Natural killer cell treated with Interleukin-12 subunit alpha and Interleukin-12 subunit beta and Interleukin-15 and Interleukin-18, amount 100 ng/mL, for 72 hours (primary cell): ENCODE results near the gene ZDHHC11. TPM values are rescaled to one million over a fixed set of nuclear protein-coding genes. Genes with fewer than 3 reads are reported as not detected.
A peak's percentile ranks its signal among the peaks of the same experiment; 100 is the strongest.
"Not testable (repeated sequence)": the region's sequence is repeated elsewhere in the genome, so short reads cannot be mapped to it uniquely, and the experiment has no call there.

Source experiments
- ATAC-seq, 2 donors: fragments of 150-1000 bp; cut with Tn5 transposase in 1 of 2; sonication (Bioruptor Pico), chemical (Tn5 transposase) in 1 of 2; 2 replicates each; pipeline ENCODE4 v1.10.0; 2021
- DNase-seq: peaks from one replicate; pipeline ENCODE4 v3.0.0; 2022; ENCODE audit warnings: low spot score
- H3K27ac Mint-ChIP-seq, 2 donors: 1 replicate in 1 of 2; 2 replicates in 1 of 2; pipeline ENCODE4 v1.8.0; 2022; ENCODE audit warnings: mixed read lengths in 2 of 2, mild to moderate bottlenecking in 1 of 2, moderate library complexity in 1 of 2
- H3K27me3 Mint-ChIP-seq, 2 donors: 1 replicate in 1 of 2; 2 replicates in 1 of 2; pipeline ENCODE4 v1.8.0; 2022; ENCODE audit warnings: mixed read lengths in 2 of 2
- H3K36me3 Mint-ChIP-seq: one replicate; pipeline ENCODE4 v1.8.0; 2022; ENCODE audit warnings: mixed read lengths
- H3K4me1 Mint-ChIP-seq, 2 donors: 1 replicate in 1 of 2; 2 replicates in 1 of 2; pipeline ENCODE4 v1.8.0; 2022; ENCODE audit warnings: low read depth in 2 of 2, mixed read lengths in 2 of 2, mild to moderate bottlenecking in 1 of 2
- H3K4me3 Mint-ChIP-seq: one replicate; pipeline ENCODE4 v1.8.0; 2022; ENCODE audit warnings: mixed read lengths
- H3K9me3 Mint-ChIP-seq: 2 replicates; pipeline ENCODE4 v1.8.0; 2022; ENCODE audit warnings: mixed read lengths
- total RNA-seq, 2 donors: library from RNA; stranded (reverse); gene quantifications; one replicate each; pipeline ENCODE4 v1.2.3, GENCODE V29; 2022

Gene ZDHHC11
- total RNA-seq, 2 donors from 2014 or later: 8.1 to 24.5 TPM

GRCh38 chr5:847736-848135 is 3.0 kb downstream of the ZDHHC11 start:
- H3K27me3 Mint-ChIP-seq, H3K36me3 Mint-ChIP-seq, H3K4me1 Mint-ChIP-seq, H3K4me3 Mint-ChIP-seq, DNase-seq, H3K9me3 Mint-ChIP-seq, H3K27ac Mint-ChIP-seq: not testable (repeated sequence)
- ATAC-seq: peak in 1 of 2 donors; percentile 22

- not testable (repeated sequence) for ATAC-seq, H3K27me3 Mint-ChIP-seq, H3K36me3 Mint-ChIP-seq, H3K4me1 Mint-ChIP-seq, H3K4me3 Mint-ChIP-seq, H3K27ac Mint-ChIP-seq, H3K9me3 Mint-ChIP-seq
- peak; percentile 28 for DNase-seq
These were observed 3.6 kb downstream of the ZDHHC11 start for GRCh38 chr5:847212-847611.

GRCh38 chr5:846602-847091 is 4.1 kb downstream of the ZDHHC11 start:
- H3K27ac Mint-ChIP-seq, H3K27me3 Mint-ChIP-seq, ATAC-seq, H3K4me3 Mint-ChIP-seq, H3K4me1 Mint-ChIP-seq, H3K36me3 Mint-ChIP-seq, H3K9me3 Mint-ChIP-seq: not testable (repeated sequence)
- DNase-seq: peak; percentile 47

- not testable (repeated sequence) for H3K4me1 Mint-ChIP-seq, ATAC-seq, H3K36me3 Mint-ChIP-seq, H3K9me3 Mint-ChIP-seq, H3K4me3 Mint-ChIP-seq, DNase-seq, H3K27ac Mint-ChIP-seq, H3K27me3 Mint-ChIP-seq
These were observed 4.8 kb downstream of the ZDHHC11 start for GRCh38 chr5:845676-846601.

- H3K27me3 Mint-ChIP-seq, DNase-seq, H3K4me3 Mint-ChIP-seq, H3K9me3 Mint-ChIP-seq, H3K36me3 Mint-ChIP-seq, ATAC-seq, H3K4me1 Mint-ChIP-seq, H3K27ac Mint-ChIP-seq: not testable (repeated sequence)
These were observed 5.6 kb downstream of the ZDHHC11 start for GRCh38 chr5:845031-845675.

GRCh38 chr5:844426-844825 is 6.4 kb downstream of the ZDHHC11 start:
- H3K4me1 Mint-ChIP-seq, H3K27me3 Mint-ChIP-seq, ATAC-seq, H3K27ac Mint-ChIP-seq, H3K9me3 Mint-ChIP-seq, H3K36me3 Mint-ChIP-seq, H3K4me3 Mint-ChIP-seq, DNase-seq: not testable (repeated sequence)

- not testable (repeated sequence) for ATAC-seq, H3K27ac Mint-ChIP-seq, H3K36me3 Mint-ChIP-seq, H3K4me1 Mint-ChIP-seq, H3K4me3 Mint-ChIP-seq, H3K9me3 Mint-ChIP-seq, H3K27me3 Mint-ChIP-seq, DNase-seq
These were observed 6.9 kb downstream of the ZDHHC11 start for GRCh38 chr5:843926-844325.

GRCh38 chr5:843371-843770 is 7.4 kb downstream of the ZDHHC11 start:
- ATAC-seq: not testable (repeated sequence)

GRCh38 chr5:842402-843221 is 8.2 kb downstream of the ZDHHC11 start:
- not testable (repeated sequence) for H3K27ac Mint-ChIP-seq, H3K36me3 Mint-ChIP-seq, H3K9me3 Mint-ChIP-seq, H3K4me3 Mint-ChIP-seq, H3K4me1 Mint-ChIP-seq, H3K27me3 Mint-ChIP-seq
- ATAC-seq (peak in 1 of 2 donors; percentile 14), DNase-seq (peak; percentile 48)

More at GRCh38 chr5:843371-843770, 7.4 kb downstream of the ZDHHC11 start:
- not testable (repeated sequence) for H3K27ac Mint-ChIP-seq, H3K4me1 Mint-ChIP-seq, H3K36me3 Mint-ChIP-seq, H3K27me3 Mint-ChIP-seq, DNase-seq, H3K4me3 Mint-ChIP-seq, H3K9me3 Mint-ChIP-seq

- ATAC-seq, H3K9me3 Mint-ChIP-seq, H3K4me3 Mint-ChIP-seq, H3K27ac Mint-ChIP-seq, H3K36me3 Mint-ChIP-seq, H3K4me1 Mint-ChIP-seq, H3K27me3 Mint-ChIP-seq, DNase-seq: not testable (repeated sequence)
These were observed 9.0 kb downstream of the ZDHHC11 start for GRCh38 chr5:841531-842401.

GRCh38 chr5:840974-841435 is 9.8 kb downstream of the ZDHHC11 start:
- H3K4me1 Mint-ChIP-seq, H3K27me3 Mint-ChIP-seq, H3K4me3 Mint-ChIP-seq, H3K36me3 Mint-ChIP-seq, ATAC-seq, H3K9me3 Mint-ChIP-seq, DNase-seq, H3K27ac Mint-ChIP-seq: not testable (repeated sequence)

- ATAC-seq, H3K9me3 Mint-ChIP-seq, H3K4me3 Mint-ChIP-seq, H3K27ac Mint-ChIP-seq, H3K36me3 Mint-ChIP-seq, H3K4me1 Mint-ChIP-seq, H3K27me3 Mint-ChIP-seq, DNase-seq: not testable (repeated sequence)
These were observed 10.4 kb downstream of the ZDHHC11 start for GRCh38 chr5:840118-840973.
